Activated CD4-positive, alpha-beta T cell treated with anti-CD3 and anti-CD28 coated beads, Interleukin-2, Interleukin-4, amounts not matched to agents 100 ng/mL and 50 ng/mL, durations not matched to agents 16 hours and 8 hours (primary cell): ENCODE results near the gene ZNF462.
"Not testable (repeated sequence)": the region's sequence is repeated elsewhere in the genome, so short reads cannot be mapped to it uniquely, and the experiment has no call there.

Experiments
- DNase-seq: peaks from one replicate; pipeline ENCODE4 v3.0.0-alpha.2; 2020; ENCODE audit warnings: low spot score

ZNF462 gene, protein sequence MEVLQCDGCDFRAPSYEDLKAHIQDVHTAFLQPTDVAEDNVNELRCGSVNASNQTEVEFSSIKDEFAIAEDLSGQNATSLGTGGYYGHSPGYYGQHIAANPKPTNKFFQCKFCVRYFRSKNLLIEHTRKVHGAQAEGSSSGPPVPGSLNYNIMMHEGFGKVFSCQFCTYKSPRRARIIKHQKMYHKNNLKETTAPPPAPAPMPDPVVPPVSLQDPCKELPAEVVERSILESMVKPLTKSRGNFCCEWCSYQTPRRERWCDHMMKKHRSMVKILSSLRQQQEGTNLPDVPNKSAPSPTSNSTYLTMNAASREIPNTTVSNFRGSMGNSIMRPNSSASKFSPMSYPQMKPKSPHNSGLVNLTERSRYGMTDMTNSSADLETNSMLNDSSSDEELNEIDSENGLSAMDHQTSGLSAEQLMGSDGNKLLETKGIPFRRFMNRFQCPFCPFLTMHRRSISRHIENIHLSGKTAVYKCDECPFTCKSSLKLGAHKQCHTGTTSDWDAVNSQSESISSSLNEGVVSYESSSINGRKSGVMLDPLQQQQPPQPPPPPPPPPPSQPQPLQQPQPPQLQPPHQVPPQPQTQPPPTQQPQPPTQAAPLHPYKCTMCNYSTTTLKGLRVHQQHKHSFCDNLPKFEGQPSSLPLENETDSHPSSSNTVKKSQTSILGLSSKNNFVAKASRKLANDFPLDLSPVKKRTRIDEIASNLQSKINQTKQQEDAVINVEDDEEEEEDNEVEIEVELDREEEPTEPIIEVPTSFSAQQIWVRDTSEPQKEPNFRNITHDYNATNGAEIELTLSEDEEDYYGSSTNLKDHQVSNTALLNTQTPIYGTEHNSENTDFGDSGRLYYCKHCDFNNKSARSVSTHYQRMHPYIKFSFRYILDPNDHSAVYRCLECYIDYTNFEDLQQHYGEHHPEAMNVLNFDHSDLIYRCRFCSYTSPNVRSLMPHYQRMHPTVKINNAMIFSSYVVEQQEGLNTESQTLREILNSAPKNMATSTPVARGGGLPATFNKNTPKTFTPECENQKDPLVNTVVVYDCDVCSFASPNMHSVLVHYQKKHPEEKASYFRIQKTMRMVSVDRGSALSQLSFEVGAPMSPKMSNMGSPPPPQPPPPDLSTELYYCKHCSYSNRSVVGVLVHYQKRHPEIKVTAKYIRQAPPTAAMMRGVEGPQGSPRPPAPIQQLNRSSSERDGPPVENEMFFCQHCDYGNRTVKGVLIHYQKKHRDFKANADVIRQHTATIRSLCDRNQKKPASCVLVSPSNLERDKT (N-terminal part only)

GRCh38 chr9:106862821-106863720 lies at the start of gene ZNF462:
Gene ZNF462, plus strand, starts transcription at chr9:106863166. Its CDS starts 60,218 bp downstream, at chr9:106923384.
- no peak for DNase-seq

- DNase-seq = no peak
Observed at GRCh38 chr9:106816524-106816923, 46.4 kb upstream of the ZNF462 start.

GRCh38 chr9:106818034-106818433 lies 44.9 kb upstream of the ZNF462 start:
- no peak for DNase-seq

DNA sequence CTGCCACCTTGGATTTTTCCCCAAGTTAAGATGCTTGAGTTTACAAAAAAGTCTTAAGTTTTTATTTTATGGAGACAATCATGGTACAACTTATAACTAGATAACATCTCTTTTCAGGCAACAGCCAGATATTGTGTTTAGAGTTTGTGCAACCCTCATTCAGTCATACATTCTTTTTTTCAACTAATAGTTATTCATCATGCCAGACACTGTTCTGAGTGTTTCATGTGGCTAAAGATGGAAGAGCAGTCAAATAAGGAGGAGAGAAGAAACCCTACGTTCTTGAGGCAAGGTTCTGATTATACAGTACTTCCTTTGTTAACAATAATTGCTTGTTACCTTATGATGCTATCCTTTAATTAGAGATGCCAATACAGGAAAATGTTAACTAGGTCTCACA lies 42.1 kb upstream of the ZNF462 start:
- DNase-seq = no peak

- DNase-seq = no peak
Observed at GRCh38 chr9:106828070-106828469, 34.9 kb upstream of the ZNF462 start.

DNA sequence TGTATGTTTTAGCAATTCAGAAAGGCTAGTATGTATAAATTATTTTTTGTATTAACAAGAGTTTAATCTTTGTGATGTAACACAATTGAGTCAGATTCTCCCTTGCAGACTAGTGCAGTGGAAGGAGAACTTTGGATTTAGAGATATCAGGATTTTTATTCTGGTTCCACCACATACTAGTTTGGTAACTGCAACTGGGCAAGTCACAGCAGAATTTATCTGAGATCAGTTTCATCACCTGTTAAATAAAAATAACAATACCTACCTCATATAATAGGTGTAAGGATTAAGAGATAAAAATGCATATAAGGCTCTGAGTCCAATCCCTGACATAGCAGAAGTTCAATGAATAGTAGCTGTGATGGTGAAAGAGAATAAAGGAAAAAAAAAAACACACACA lies 34.0 kb upstream of the ZNF462 start:
- DNase-seq = no peak

DNA sequence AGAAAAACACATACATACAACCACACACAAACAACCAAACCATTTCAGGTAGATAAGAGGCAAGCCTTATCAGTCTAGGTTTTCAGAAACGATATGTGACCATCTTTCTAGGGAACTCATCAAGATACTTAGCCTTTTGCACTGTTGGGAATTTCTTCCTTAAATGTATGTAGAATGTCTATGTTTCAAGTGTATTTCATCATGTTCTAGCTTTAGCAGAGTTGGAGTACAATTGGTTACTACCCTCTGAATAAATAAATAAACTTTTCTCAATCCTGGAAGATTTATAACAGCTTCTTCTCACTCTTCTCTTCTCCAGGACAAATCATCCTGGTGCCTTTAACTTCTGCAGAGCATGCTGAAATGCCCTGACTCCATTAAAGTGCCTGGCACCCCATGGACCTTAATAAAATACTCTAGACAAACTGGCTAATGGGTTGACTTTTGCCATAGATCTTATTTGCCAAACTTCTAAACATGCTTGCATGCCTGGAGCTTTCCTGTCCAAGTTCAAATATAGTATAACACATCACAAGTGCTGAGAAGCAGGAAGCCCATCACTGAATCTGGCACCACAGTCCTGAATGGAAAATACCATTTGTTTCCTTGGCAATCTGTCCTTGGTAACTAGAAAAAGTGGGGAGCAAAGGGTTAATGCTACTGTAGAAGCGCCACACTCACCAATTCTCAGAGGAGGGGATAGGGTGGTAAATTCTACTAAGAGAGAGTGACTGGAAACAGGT lies 33.1 kb upstream of the ZNF462 start:
- DNase-seq = no peak

DNA sequence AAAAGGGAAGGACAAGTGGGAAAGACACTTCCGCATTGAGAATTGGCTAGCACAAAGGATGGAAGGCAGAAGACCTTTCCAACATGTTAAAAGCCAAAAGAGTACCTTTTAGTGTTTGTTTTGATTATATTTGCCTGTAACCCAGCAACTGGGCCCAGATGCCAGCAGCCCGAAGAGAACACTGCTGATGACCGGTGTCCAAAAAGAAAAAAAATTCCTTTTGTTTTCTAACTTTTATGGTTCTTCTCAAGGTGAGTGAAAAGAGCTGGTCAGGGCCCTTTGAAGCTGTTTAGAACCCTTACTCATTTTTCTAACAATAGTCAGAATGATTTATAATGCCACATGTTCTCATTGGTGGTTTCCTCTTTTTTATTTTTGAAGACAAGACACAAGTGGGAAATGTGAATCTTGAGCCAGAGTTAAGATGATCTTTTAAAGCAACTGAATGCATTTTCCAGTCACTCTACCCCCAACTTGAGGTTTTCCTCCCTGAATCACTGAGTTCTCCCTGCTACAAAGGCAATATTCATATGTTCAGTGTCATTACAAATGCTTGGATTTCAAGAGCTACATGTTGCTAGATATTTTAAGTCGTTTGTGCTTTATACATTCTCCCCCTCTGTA lies 32.3 kb upstream of the ZNF462 start:
- DNase-seq = no peak

DNA sequence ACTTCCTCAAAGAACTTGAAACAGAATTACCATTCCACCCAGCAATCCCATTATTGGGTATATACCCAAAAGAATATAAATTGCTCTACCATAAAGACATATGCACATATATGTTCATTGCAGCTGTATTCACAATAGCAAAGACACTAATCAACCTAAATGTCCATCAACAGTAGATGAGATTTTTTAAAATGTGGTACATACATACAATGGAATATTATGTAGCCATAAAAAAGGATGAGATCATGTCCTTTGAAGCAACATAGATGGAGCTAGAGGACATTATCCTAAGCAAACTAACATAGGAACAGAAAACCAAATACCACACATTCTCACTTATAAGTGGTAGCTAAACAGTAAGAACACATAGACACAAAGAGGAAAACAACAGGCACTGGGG lies 28.1 kb upstream of the ZNF462 start:
- no peak for DNase-seq

DNA sequence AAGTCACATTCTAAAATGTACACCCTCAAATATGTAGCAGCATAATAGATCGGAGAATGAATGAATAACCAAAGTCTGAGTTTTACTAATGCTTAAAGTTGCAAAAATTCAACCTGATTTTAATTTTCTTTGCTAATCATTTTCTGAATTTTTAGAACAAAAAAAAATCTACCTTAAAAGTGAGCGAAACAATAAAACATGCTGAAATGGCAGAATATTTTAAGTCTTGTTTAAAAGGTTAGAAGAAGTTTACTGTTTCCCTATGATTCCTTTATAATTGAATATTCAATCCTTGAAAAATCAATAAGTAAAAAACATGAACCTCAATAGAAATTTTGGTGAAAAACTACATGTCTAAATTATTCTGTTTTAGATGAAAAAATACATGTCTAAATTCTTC lies 27.1 kb upstream of the ZNF462 start:
- no peak for DNase-seq

DNA sequence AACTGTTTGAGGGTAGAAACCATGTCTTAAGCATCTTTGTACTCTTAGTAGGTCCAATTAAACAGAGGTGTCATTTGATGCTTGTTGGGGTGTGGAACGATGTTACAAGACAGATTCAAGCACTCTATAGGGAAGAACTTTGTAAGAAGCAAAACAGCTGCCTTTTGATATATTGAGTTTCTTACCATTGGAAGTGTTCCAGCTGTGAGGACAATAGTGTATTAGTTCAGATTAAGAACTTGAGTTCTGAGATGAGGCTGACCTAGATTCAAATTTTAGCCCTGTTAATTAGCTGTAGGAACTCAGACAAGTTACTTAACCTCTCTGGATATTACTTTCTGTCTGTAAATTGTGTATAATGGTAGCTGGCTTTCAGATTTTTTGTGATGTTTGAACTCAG lies 19.6 kb upstream of the ZNF462 start:
- DNase-seq = no peak

- DNase-seq = no peak
Observed at GRCh38 chr9:106846307-106846706, 16.7 kb upstream of the ZNF462 start.

GRCh38 chr9:106846857-106847256 lies 16.1 kb upstream of the ZNF462 start:
- no peak for DNase-seq

GRCh38 chr9:106851640-106852039 lies 11.3 kb upstream of the ZNF462 start:
- not testable (repeated sequence) for DNase-seq

DNA sequence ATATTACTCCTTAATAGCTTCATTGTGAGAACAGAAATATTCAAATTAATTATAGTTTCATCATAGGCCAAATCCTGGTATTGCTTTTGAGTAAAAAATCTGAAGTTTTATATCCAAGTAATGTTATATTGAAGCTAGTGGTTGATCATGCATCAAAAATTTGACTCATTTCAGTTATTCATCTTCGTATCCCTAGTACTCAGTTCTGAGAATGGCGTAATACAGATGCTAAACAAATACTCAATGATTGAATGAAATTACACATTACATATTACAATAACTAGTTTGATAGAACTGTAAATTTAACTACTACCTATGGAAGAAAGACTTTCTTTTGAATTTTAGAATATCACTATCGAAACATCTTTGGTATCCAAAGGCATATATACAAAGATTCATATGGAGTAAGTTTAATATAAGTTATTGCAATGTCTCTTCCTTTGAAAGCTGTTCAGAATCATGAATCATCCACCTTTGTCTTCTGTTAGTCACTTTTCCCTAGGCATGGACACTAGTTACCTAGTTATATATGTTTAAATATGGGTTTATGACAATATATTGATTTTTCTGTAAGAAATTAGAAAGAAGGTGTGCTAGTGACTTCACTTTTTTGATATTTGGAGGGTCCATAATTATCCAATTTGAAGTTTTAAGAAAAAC lies 5.0 kb upstream of the ZNF462 start:
- no peak for DNase-seq

DNA sequence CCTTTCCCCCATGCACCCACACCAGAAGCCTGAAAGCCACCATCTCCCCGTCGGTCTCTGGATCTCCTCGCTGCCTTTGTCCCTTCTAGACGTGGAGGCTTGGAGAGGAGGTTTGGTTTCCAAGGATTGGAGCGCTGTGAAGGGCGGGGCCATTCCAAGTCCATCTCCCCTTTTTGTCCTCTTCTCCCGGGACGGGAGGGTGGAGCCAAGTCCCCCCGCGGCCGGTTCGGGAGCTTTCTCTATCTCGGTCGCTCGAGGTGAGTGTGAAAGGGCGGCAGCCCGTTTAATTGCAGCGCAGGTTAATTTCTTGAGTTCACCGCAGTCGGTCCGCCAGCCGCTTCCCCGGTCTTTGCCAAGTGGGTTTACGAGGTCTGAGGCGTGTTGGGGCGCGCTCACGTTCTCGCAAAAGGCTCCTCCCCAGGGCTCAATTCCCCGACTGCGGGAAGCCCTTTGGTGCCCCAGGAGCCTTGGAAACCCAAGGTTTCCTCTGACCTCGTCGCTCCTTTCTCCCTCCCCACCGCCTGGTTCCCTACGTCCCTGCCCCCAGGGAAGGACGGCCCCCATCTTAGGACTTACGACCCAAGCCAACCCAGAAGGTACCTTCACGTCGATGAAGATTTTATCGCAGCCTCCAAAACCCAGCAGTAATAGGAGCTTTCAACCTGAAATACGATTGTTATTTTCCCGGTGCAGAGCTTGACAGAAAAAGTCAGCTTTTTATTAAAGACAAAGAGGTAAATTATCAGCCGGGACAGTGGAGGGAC lies 2.8 kb upstream of the ZNF462 start:
- DNase-seq = no peak

DNA sequence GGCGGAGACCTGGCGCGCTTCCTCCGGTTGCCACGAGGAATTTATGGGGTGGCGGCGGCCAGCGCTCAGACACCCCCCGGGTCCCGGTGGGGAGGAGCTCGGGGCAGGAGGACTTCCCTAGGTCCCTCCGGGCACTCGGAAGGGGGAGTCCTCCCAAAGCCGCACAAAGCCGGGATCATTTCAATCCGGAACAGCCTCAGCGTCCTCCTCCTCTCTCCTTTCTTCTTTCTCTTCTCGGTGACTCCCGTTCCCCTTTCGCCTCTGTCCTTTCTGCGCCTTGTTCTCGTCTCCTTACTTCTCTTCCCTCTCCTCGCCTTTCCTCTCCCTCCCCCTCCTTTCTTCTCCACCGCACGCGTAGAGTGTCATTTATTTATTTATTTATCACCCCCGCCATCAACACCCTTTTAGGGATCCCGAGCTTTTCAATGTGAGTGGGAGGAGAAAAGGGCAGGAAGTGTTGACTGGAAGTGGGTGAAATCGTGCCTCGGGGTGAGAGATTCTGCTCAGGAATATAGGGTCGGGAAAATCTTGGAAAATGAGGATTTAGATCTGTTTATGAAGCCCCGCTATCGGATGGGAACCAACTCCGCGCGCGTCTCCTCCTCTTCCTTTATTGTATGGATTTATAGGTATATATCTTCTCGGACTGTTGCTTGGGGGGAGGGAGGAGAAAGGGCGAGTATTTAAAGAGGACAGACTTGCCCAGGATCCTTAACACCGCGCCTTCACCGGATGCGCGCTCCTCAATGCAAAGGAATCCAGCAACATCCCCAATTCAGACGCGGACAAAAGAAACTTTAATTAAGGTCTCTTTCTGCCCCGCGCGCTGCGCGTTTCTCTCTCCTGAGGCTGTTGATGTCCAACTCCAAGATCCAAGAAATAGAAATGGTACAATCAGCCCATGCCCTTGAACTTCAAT lies 2.0 kb upstream of the ZNF462 start:
- no peak for DNase-seq

DNA sequence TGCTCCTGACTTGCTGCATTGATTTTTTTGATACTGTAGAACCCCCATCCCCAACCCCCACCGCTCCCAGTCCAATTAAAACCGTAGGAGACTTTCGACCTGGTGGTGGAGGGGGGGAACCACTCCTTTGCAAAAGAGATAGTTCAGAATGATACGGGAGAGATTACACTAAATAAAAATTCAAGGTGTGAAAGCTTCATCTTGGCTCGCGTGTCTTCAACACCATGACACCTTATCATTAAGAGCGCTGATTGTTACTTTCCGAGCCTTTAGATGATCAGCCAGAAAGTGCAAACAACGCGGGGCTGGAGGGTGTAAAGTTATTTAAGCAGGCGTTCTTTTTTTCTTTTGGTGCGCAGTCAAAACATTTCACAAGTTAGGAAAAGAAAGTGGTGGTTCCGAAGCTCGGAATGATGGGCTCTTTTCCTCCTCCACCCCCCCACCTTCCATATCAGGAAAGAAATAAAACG lies 1.3 kb upstream of the ZNF462 start:
- no peak for DNase-seq
